GM18511 (cell line): ENCODE results near the gene PABPN1L.

Experiments
- ATAC-seq: cut with Tn5 transposase; IDR thresholded peaks from one replicate; pipeline ENCODE4 v1.9.1; 2021; ENCODE audit warnings: mild to moderate bottlenecking, moderate library complexity; ENCODE audit not compliant: unreplicated experiment

PABPN1L gene

GRCh38 chr16:88815227-88815626 lies 51.2 kb downstream of the PABPN1L start:
- ATAC-seq: no peak

- no peak for ATAC-seq
Observed at GRCh38 chr16:88814144-88814502, 52.3 kb downstream of the PABPN1L start.
